Measurements from ENCODE around the gene EHD4. TPM values are rescaled to one million over a fixed set of nuclear protein-coding genes. Genes with fewer than 3 reads are reported as not detected.
A peak's percentile ranks its signal among the peaks of the same experiment; 100 is the strongest.

EHD4 gene
- total and polyA plus RNA-seq, 2 experiments from 2014 or later: 27.3 to 34.7 TPM

DNA sequence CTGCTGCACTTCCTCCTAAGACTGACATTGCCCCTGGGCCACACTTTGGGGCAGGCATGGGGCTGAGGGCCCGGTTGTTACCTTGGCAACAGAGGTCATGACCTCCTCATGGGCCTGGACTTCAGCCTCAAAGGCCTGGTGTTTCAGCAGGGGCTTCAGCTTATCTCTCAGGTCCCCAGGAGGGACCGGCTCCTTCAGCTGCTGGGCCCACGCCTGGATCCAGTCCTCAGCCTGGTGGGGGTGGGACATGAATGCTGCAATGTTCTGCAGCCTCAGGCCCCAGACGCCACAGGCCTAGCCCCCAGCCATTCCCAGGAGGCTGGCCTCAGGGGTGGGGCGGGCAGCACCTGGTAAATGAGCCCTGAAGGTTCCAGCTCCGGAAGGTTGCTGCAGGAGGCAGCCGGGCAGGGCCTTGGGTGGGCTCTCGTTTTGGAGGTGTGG lies 106.1 kb downstream of the EHD4 start:
- Histone ChIP-seq H3K36me3 (replicated peaks; ENCODE audit: insufficient read depth, low read depth) (no peaks in the 10 kb centered on the region), H3K27me3 (no peaks in the 10 kb centered on the region), H3K4me1 (ENCODE audit: insufficient read depth) (peaks cover 12% of the 10 kb centered on the region), H3K9me2 (replicated peaks; ENCODE audit: insufficient read depth) (no peaks in the 10 kb centered on the region), H2AFZ (no peak overlapping the region), H4K20me1 (ENCODE audit: insufficient read depth, poor library complexity, severe bottlenecking) (no peaks in the 10 kb centered on the region), H3K79me2 (no peaks in the 10 kb centered on the region), H3K9me3 (ENCODE audit: low read depth) (no peaks in the 10 kb centered on the region), H3K4me2 (no peak overlapping the region), H3K4me3 (no peak overlapping the region), H3K27ac (no peak overlapping the region)
- WGBS (ENCODE audit: low lambda C conversion rate, missing lambda C conversion rate): 35% methylated on average over 8 of the region's 8 CpGs
- DNase-seq (ENCODE audit: low spot score): peak; percentile 28
- TF ChIP-seq EZH2phosphoT487 (IDR thresholded peaks at IDR 0.05; ENCODE audit: low read depth, severe bottlenecking, unreplicated experiment): no peak

DNA sequence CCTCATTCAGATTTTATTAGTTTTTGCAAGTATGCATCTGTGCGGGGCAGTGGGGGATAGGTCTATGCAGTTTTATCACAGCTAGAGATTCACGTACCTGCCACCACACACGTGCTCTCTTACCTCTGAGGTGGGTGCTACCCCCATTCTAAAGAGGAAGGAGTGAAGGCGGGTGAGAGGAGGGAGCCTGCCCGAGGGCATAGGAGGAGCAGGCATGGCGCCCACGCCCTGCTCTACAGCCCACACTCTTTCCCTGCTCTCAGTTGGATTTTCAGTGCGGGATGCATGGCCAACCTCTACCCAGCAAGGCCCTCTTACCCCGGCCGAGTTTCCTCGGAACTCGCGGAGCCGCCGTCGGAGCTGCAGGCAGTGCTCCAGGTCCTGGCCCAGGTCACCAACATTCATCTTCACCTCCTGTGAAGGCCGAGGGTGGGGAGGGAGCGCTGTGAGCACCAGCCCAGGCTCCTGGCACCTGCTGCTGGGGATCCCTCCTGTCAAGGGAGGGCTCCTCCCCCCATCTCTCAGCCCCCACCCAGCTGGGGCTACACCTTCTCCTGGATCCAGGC lies 106.8 kb downstream of the EHD4 start:
- no peaks in the 10 kb centered on the region for H3K79me2 ChIP-seq
- no peak overlapping the region for H2AFZ ChIP-seq
- H3K4me2 ChIP-seq: no peak overlapping the region
- H4K20me1 ChIP-seq (ENCODE audit: insufficient read depth, poor library complexity, severe bottlenecking): no peaks in the 10 kb centered on the region
- DNase-seq (ENCODE audit: low spot score): no peak
- H3K4me1 ChIP-seq (ENCODE audit: insufficient read depth): peaks cover 12% of the 10 kb centered on the region
- no peaks in the 10 kb centered on the region for H3K27me3 ChIP-seq
- no peaks in the 10 kb centered on the region for H3K36me3 ChIP-seq (replicated peaks; ENCODE audit: insufficient read depth, low read depth)
- 84% methylated on average over 17 of the region's 18 CpGs for WGBS (ENCODE audit: low lambda C conversion rate, missing lambda C conversion rate)
- H3K9me2 ChIP-seq (replicated peaks; ENCODE audit: insufficient read depth): no peaks in the 10 kb centered on the region
- no peak overlapping the region for H3K4me3 ChIP-seq
- no peak overlapping the region for H3K27ac ChIP-seq
- H3K9me3 ChIP-seq (ENCODE audit: low read depth): no peaks in the 10 kb centered on the region
- TF ChIP-seq EZH2phosphoT487 (IDR thresholded peaks at IDR 0.05; ENCODE audit: low read depth, severe bottlenecking, unreplicated experiment): no peak
- no peak for TF ChIP-seq EZH2 (IDR thresholded peaks at IDR 0.05; ENCODE audit: borderline replicate concordance)
- no peak for TF ChIP-seq CTCF (IDR thresholded peaks at IDR 0.05; ENCODE audit: poor library complexity)

DNA sequence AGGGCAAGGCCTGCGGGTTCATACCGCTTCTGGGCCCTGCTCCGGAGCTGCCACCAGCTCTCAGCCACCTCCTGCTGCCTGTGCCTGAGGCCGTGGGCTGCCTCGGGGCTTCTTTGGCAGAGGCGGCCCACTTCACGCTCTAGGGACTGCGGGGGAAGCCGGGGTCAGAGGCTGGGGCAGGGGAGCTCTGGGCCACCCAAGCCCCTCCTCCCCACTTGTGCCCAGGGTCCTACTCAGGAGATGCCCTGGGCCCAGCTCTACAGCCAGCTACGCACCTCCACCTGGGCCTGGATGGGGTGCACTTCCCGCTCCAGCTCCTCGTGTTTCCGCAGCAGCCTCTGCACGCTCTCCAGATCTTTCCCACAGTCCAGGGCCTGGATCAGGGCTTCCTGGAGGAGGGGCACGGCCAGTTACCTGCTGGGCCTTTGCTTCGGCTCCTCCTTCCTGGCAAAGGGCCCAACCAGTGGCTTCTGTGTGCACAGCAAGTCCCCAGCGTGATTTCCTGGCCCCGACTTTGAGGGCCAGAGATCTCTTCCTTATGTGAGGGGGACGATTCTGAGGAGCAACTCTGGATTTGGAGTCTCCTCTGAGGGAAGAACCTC lies 109.7 kb downstream of the EHD4 start:
- no peak for TF ChIP-seq EZH2 (IDR thresholded peaks at IDR 0.05; ENCODE audit: borderline replicate concordance)
- no peak for TF ChIP-seq EZH2phosphoT487 (IDR thresholded peaks at IDR 0.05; ENCODE audit: low read depth, severe bottlenecking, unreplicated experiment)
- no peaks in the 10 kb centered on the region for H3K9me2 ChIP-seq (replicated peaks; ENCODE audit: insufficient read depth)
- H3K27me3 ChIP-seq: no peaks in the 10 kb centered on the region
- H2AFZ ChIP-seq: no peak overlapping the region
- no peak overlapping the region for H3K27ac ChIP-seq
- H3K4me2 ChIP-seq: no peak overlapping the region
- no peaks in the 10 kb centered on the region for H3K9me3 ChIP-seq (ENCODE audit: low read depth)
- no peak for DNase-seq (ENCODE audit: low spot score)
- H3K36me3 ChIP-seq (replicated peaks; ENCODE audit: insufficient read depth, low read depth): no peaks in the 10 kb centered on the region
- peaks cover 12% of the 10 kb centered on the region for H3K4me1 ChIP-seq (ENCODE audit: insufficient read depth)
- no peaks in the 10 kb centered on the region for H3K79me2 ChIP-seq
- 81% methylated on average over 12 of the region's 19 CpGs for WGBS (ENCODE audit: low lambda C conversion rate, missing lambda C conversion rate)
- H4K20me1 ChIP-seq (ENCODE audit: insufficient read depth, poor library complexity, severe bottlenecking): no peaks in the 10 kb centered on the region
- H3K4me3 ChIP-seq: no peak overlapping the region

DNA sequence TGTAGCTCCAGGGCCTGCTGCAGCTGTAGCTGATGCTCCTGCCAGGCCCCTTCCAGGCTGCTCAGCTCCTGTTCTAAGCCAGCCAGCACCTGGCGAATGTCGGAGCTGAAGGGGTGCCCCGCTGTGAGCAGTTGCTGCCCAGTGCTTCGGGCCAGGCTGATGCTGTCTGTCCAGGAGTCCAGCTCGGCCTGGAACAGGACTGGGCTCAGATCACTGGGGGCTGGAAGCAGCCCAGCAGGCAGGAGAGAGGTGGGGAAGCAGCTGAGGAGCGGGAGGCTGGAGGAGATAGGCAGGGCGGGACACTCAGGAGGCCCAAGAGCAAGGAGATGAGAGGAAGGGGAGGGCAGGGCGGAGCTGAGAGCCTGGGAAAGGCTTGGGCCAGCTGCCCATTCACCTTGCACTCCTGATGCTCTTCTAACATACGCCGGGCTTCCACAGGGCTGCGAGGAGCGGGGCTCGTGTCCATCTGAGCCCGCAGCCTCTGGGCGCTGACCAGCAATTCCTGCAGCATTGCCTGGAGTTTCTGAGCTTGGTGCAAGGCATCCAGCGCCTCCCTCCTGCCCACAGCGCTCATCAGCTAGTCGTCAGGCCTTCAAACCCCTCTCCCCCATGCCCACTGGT lies 110.5 kb downstream of the EHD4 start:
- TF ChIP-seq EZH2 (IDR thresholded peaks at IDR 0.05; ENCODE audit: borderline replicate concordance) (no peak), CTCF (IDR thresholded peaks at IDR 0.05; ENCODE audit: poor library complexity) (no peak), EZH2phosphoT487 (IDR thresholded peaks at IDR 0.05; ENCODE audit: low read depth, severe bottlenecking, unreplicated experiment) (no peak)
- H3K9me3 ChIP-seq (ENCODE audit: low read depth): no peaks in the 10 kb centered on the region
- no peaks in the 10 kb centered on the region for H3K36me3 ChIP-seq (replicated peaks; ENCODE audit: insufficient read depth, low read depth)
- 91% methylated on average over 18 of the region's 18 CpGs for WGBS (ENCODE audit: low lambda C conversion rate, missing lambda C conversion rate)
- H4K20me1 ChIP-seq (ENCODE audit: insufficient read depth, poor library complexity, severe bottlenecking): no peaks in the 10 kb centered on the region
- H3K9me2 ChIP-seq (replicated peaks; ENCODE audit: insufficient read depth): no peaks in the 10 kb centered on the region
- H3K4me2 ChIP-seq: no peak overlapping the region
- H3K27me3 ChIP-seq: no peaks in the 10 kb centered on the region
- no peaks in the 10 kb centered on the region for H3K79me2 ChIP-seq
- peaks cover 12% of the 10 kb centered on the region for H3K4me1 ChIP-seq (ENCODE audit: insufficient read depth)
- no peak overlapping the region for H2AFZ ChIP-seq
- no peak overlapping the region for H3K27ac ChIP-seq
- H3K4me3 ChIP-seq: no peak overlapping the region
- DNase-seq (ENCODE audit: low spot score): no peak

Data from hepatocyte (in vitro differentiated cells).